Progenitor cell of endocrine pancreas (in vitro differentiated cells): ENCODE measurements around the gene ATP8B3. TPM values are rescaled to one million over a fixed set of nuclear protein-coding genes. Genes with fewer than 3 reads are reported as not detected.

Source experiments
- DNase-seq: peaks from one replicate; pipeline ENCODE4 v3.0.0; 2021; ENCODE audit warnings: low spot score; ENCODE audit not compliant: unreplicated experiment
- H3K27ac Mint-ChIP-seq: 2 replicates; pipeline ENCODE4 v1.8.0; 2021; ENCODE audit warnings: mild to moderate bottlenecking, moderate library complexity, mixed read lengths
- H3K27me3 Mint-ChIP-seq: 2 replicates; pipeline ENCODE4 v1.8.0; 2021; ENCODE audit warnings: mixed read lengths
- H3K36me3 Mint-ChIP-seq: 2 replicates; pipeline ENCODE4 v1.8.0; 2022; ENCODE audit warnings: mixed read lengths; ENCODE audit not compliant: insufficient read depth
- H3K4me1 Mint-ChIP-seq: 2 replicates; pipeline ENCODE4 v1.8.0; 2021; ENCODE audit warnings: low read depth, mixed read lengths
- H3K4me3 Mint-ChIP-seq: 2 replicates; pipeline ENCODE4 v1.8.0; 2021; ENCODE audit warnings: low read depth, mild to moderate bottlenecking, moderate library complexity, mixed read lengths
- H3K9me3 Mint-ChIP-seq: 2 replicates; pipeline ENCODE4 v1.8.0; 2021; ENCODE audit warnings: low read depth, mixed read lengths
- CTCF ChIP-seq: fragments of 200-600 bp; sonication (generic); IDR thresholded peaks from one replicate; pipeline ENCODE4 v1.5.0; 2021; ENCODE audit warnings: antibody characterized with exemption, mild to moderate bottlenecking; ENCODE audit not compliant: unreplicated experiment
- total RNA-seq: library from RNA; stranded (reverse); gene quantifications from 2 replicates; pipeline ENCODE4 v1.2.1, GENCODE V29; 2021

ATP8B3 gene
- total RNA-seq, 1 donor from 2014 or later = 4.1 TPM

DNA sequence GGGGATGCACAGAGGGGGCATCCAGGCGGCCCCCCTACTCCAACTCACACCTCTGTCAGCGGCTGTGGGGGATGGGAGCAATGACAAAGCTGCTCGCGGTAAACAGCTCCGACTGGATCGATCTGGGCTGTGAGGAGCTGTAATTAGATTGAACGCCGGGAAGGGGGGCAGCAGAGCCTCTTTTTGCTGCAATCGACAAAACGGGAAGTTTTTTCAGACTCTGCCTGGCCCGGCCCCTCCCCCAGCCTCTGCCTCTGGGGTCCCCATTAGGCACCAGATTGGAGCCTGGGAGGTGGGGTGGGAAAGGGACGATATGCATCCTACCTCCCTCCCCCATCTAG, 42.5 kb downstream of the ATP8B3 start:
- DNase-seq = no peak
- Mint-ChIP-seq H3K27ac (no peak overlapping the region), H3K36me3 (peaks cover 27% of the 10 kb centered on the region), H3K9me3 (peaks cover 11% of the 10 kb centered on the region), H3K27me3 (peaks cover 27% of the 10 kb centered on the region), H3K4me1 (peaks cover 3% of the 10 kb centered on the region), H3K4me3 (no peak overlapping the region)
- no peak for TF ChIP-seq CTCF

DNA sequence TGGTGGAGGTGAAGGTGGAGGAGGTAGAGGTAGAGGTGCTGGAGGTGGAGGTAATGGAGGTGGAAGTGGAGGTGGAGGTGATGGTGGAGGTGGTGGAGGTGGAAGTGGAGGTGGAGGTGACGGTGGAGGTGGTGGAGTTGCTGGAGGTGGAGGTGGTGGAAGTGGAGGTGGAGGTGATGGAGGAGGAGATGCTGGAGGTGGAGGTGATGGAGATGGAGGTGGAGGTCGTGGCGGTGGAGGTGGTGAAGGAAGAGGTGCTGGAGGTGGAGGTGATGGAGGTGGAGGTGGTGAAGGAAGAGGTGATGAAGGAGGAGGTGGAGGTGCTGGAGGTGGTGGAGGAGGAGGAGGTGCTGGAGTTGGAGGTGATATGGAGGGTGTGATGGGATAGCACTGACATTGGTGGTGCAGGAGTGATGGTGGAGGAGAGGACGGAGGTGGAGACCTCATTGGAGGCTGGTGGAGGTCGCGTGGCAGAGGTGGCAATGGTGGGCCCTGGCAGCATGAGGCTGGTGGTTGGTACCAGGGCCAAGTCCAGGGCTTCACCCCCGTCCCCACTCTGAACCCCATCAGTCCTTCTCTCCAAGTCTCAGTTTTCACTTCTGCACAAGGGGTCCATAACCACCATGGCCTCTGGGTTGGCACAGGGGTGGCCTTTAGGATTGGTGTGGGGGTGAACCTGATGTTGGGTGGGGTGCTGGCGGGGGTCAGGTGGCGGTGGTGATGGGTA, 43.0 kb downstream of the ATP8B3 start:
- Mint-ChIP-seq H3K4me1 (peaks cover 4% of the 10 kb centered on the region), H3K36me3 (peaks cover 25% of the 10 kb centered on the region), H3K27ac (no peak overlapping the region), H3K27me3 (peaks cover 25% of the 10 kb centered on the region), H3K4me3 (no peak overlapping the region), H3K9me3 (peaks cover 11% of the 10 kb centered on the region)
- no peak for TF ChIP-seq CTCF
- no peak for DNase-seq

GRCh38 chr19:1768248-1768647, 43.8 kb downstream of the ATP8B3 start:
- no peak overlapping the region for H3K4me3 Mint-ChIP-seq
- H3K27me3 Mint-ChIP-seq = peaks cover 26% of the 10 kb centered on the region
- H3K36me3 Mint-ChIP-seq = peaks cover 19% of the 10 kb centered on the region
- peak; percentile 54 for DNase-seq
- peak; percentile 53 for TF ChIP-seq CTCF
- H3K4me1 Mint-ChIP-seq = peaks cover 9% of the 10 kb centered on the region
- H3K27ac Mint-ChIP-seq = no peak overlapping the region
- peaks cover 11% of the 10 kb centered on the region for H3K9me3 Mint-ChIP-seq

DNA sequence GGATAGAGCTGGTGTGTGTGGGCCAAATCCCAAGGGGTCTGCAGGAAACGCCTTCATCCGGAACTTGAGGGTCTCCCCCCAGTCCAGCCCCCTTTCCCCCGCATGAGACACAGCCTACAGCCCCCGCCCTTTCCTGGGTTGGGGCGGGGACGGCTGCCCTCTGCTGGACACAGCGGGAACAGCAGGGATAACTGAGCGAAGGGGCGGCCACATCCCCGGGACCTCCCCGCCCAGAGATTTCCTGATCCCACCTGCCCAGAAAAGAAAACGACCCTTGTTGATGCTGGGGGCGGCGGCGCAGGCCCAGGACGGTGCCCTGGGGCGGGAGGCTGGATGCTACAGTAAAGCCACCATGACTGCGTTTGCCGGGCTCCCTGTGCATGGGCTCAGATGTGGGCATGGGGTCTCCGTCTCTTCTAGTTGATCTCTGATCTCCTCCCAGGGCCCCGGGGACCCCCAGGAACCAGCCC, 44.6 kb downstream of the ATP8B3 start:
- H3K4me3 Mint-ChIP-seq = no peak overlapping the region
- H3K27ac Mint-ChIP-seq = peak overlapping the region; percentile 33
- TF ChIP-seq CTCF = peak; percentile 95
- H3K4me1 Mint-ChIP-seq = peaks cover 9% of the 10 kb centered on the region
- H3K36me3 Mint-ChIP-seq = peaks cover 14% of the 10 kb centered on the region
- H3K9me3 Mint-ChIP-seq = peaks cover 11% of the 10 kb centered on the region
- H3K27me3 Mint-ChIP-seq = peaks cover 24% of the 10 kb centered on the region
- peak; percentile 69 for DNase-seq

- Mint-ChIP-seq H3K4me1 (peaks cover 9% of the 10 kb centered on the region), H3K9me3 (peaks cover 11% of the 10 kb centered on the region), H3K27me3 (peaks cover 22% of the 10 kb centered on the region), H3K27ac (no peak overlapping the region), H3K36me3 (peaks cover 12% of the 10 kb centered on the region), H3K4me3 (no peak overlapping the region)
- TF ChIP-seq CTCF = no peak
- DNase-seq = no peak
These were observed 45.2 kb downstream of the ATP8B3 start for GRCh38 chr19:1766800-1767352.
